H1 (cell line): ENCODE results near the gene SRSF6. TPM values are rescaled to one million over a fixed set of nuclear protein-coding genes. Genes with fewer than 3 reads are reported as not detected.

Source experiments
- ATF3 ChIP-seq: IDR thresholded peaks from 2 replicates; pipeline ENCODE4 v1.6.1; 2011; ENCODE audit warnings: low read depth, mild to moderate bottlenecking, low read length; ENCODE audit not compliant: insufficient read depth
- BRCA1 ChIP-seq: IDR thresholded peaks from 2 replicates; pipeline ENCODE4 v1.6.1; 2012; ENCODE audit warnings: low read depth, low read length, improper control_type of control experiment
- E2F6 ChIP-seq: IDR thresholded peaks from 2 replicates; pipeline ENCODE4 v1.6.1; 2012; ENCODE audit warnings: inconsistent platforms
- HDAC2 ChIP-seq, 2 experiments: fragments of 300-600 bp in 1 of 2; sonication (generic) in 1 of 2; IDR thresholded peaks; 2 replicates each; pipeline ENCODE4 v1.6.1; 2011 to 2012; ENCODE audit warnings: low read depth in 2 of 2, low read length in 2 of 2, mild to moderate bottlenecking in 2 of 2, moderate library complexity in 2 of 2, borderline replicate concordance in 1 of 2, inconsistent platforms in 1 of 2
- RBBP5 ChIP-seq: IDR thresholded peaks from 2 replicates; pipeline ENCODE4 v1.7.1; 2012; ENCODE audit warnings: low read depth, mild to moderate bottlenecking, inconsistent platforms, low read length, moderate library complexity, borderline replicate concordance
- polyA plus RNA-seq, 7 experiments: library from polyadenylated mRNA; depleted of rRNA in 3 of 7; stranded (reverse) in 5 of 7; unstranded in 2 of 7; fragments of >200 nt in 5 of 7; fragments of 200-250 nt in 2 of 7; gene quantifications; 1 replicate in 5 of 7; 2 replicates in 1 of 7; 4 replicates in 1 of 7; pipeline versions ENCODE4 v1.2.1 to v1.2.3, GENCODE V29; 2011 to 2013; ENCODE audit warnings: missing spikeins in 2 of 7, mixed read lengths in 2 of 7
- total RNA-seq: library from RNA; stranded (reverse); fragmentation: NEBNext Ultra II Directional; extraction: Animal tissue kit (Norgen Biotek cat#: 25700); gene quantifications from 2 replicates; pipeline ENCODE4 v1.2.1, GENCODE V29; 2021

The SRSF6 gene
- total and polyA plus RNA-seq, 2 of the 8 experiments (the other 6 are each of a cell fraction or from before 2014, with no cell fraction given): 48.0 to 171 TPM

- TF ChIP-seq ATF3 (no peak), E2F6 (no peak), BRCA1 (no peak), HDAC2 (IDR thresholded peaks at IDR 0.05; ENCODE audit: borderline replicate concordance in 1 of 2, low read depth in 2 of 2, low read length in 2 of 2) (no peak), RBBP5 (no peak)
- TF ChIP-seq, all 59 proteins: peak for 0
Measured at GRCh38 chr20:43511879-43512278, 54.2 kb downstream of the SRSF6 start (continued).
